Esophagus (tissue), 2 donors: Measurements from ENCODE around the gene TTC12. TPM values are rescaled to one million over a fixed set of nuclear protein-coding genes. Genes with fewer than 3 reads are reported as not detected.

Experiments used
- H3K27ac ChIP-seq, 2 donors: one replicate each; pipeline ENCODE4 v1.5.1; 2013; ENCODE audit warnings: low read depth in 2 of 2, mild to moderate bottlenecking in 2 of 2, inconsistent platforms in 1 of 2, low read length in 1 of 2, moderate library complexity in 1 of 2
- H3K27me3 ChIP-seq, 2 donors: one replicate each; pipeline ENCODE4 v1.6.1; 2013; ENCODE audit warnings: low read length in 2 of 2, control low read depth in 1 of 2, mild to moderate bottlenecking in 1 of 2; ENCODE audit not compliant: insufficient read depth in 2 of 2, control insufficient read depth in 1 of 2
- H3K36me3 ChIP-seq, 2 donors: one replicate each; pipeline ENCODE4 v1.6.1; 2013; ENCODE audit warnings: low read length in 1 of 2; ENCODE audit not compliant: control insufficient read depth in 2 of 2, insufficient read depth in 2 of 2
- H3K4me1 ChIP-seq, 2 donors: one replicate each; pipeline ENCODE4 v1.6.1; 2013; ENCODE audit warnings: low read length in 1 of 2; ENCODE audit not compliant: control insufficient read depth in 2 of 2, insufficient read depth in 2 of 2
- H3K4me3 ChIP-seq, 2 donors: one replicate each; pipeline ENCODE4 v1.5.1; 2013; ENCODE audit warnings: low read length in 2 of 2, mild to moderate bottlenecking in 2 of 2, low read depth in 1 of 2, moderate library complexity in 1 of 2
- H3K9me3 ChIP-seq, 2 donors: one replicate each; pipeline ENCODE4 v1.6.1; 2013; ENCODE audit warnings: mild to moderate bottlenecking in 2 of 2, low read depth in 1 of 2, low read length in 1 of 2, moderate library complexity in 1 of 2; ENCODE audit not compliant: control insufficient read depth in 2 of 2, insufficient read depth in 1 of 2
- WGBS, 2 donors: extraction: QIAGEN DNeasy Blood & Tissue Kit; methylation state at CpG; one replicate each; pipeline ENCODE4 v1.1.7; 2013; 5-methylcytosine and 5-hydroxymethylcytosine counted together
- polyA plus RNA-seq, 2 donors: library from polyadenylated mRNA; stranded (reverse); fragments of 200-250 nt; gene quantifications; one replicate each; pipeline ENCODE4 v1.2.3, GENCODE V29; 2013
- donor health status: healthy with polysubstance abuse.
- donor health status: Bipolar disorder and iron deficiency.

Gene TTC12
- polyA plus RNA-seq, 2 donors, result 3.8 to 4.9 TPM

GRCh38 chr11:113272927-113273615 is 41.3 kb upstream of the TTC12 start:
- 87 to 91% methylated on average over 34 of the region's 34 CpGs for WGBS, 2 donors
- Histone ChIP-seq H3K36me3 (no peaks in the 10 kb centered on the region), H3K27me3 (no peaks in the 10 kb centered on the region), H3K4me3 (no peak overlapping the region), H3K27ac (no peak overlapping the region), H3K9me3 (no peaks in the 10 kb centered on the region), H3K4me1 (no peaks in the 10 kb centered on the region)

GRCh38 chr11:113273720-113274119 is 40.7 kb upstream of the TTC12 start:
- Histone ChIP-seq H3K9me3 (no peaks in the 10 kb centered on the region), H3K4me3 (no peak overlapping the region), H3K36me3 (no peaks in the 10 kb centered on the region), H3K4me1 (no peaks in the 10 kb centered on the region), H3K27ac (no peak overlapping the region), H3K27me3 (no peaks in the 10 kb centered on the region)
- WGBS, 2 donors, result 91 to 93% methylated on average over 10 of the region's 10 CpGs

DNA sequence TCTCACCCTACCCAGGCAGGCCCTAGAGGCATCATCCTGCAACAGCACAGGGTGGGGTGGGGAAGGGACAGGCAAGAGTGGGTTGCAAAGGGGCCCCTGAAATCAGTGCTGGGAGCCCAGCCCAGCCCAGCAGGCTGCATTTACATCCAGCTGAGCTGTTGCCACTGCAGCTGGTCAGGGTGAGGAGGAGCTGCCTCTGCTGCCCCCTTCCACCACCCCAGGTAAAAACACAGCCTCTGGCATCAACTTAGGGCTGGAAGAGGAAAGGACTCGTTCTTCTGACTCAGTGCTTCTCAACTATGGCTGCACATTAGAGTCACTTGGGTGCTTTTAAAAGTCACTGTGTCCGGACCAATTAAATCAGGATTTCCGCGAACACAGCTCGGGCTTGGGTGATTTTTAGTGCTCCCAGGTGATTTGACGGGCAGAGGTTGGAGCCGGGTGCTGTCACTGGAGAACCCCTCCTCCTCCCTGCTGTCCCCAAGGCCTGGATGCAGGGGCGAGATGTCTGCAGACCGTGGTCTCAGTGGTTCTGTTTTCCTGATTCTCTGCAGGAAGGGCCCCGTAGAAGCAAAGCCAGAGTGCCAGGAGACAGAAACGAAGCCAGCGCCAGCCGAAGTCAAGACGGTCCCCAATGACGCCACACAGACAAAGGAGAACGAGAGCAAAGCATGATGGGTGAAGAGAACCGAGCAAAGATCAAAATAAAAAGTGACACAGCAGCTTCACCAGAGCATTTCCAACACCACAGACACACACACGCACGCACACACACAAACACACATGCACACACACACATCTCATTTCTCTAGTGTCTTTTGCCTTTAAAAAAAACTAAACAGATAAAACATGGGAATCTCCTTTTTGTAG is 39.4 kb upstream of the TTC12 start:
- Histone ChIP-seq H3K27me3 (no peaks in the 10 kb centered on the region), H3K27ac (no peak overlapping the region), H3K36me3 (no peaks in the 10 kb centered on the region), H3K4me1 (no peaks in the 10 kb centered on the region), H3K9me3 (no peaks in the 10 kb centered on the region), H3K4me3 (no peak overlapping the region)
- WGBS, 2 donors, result 87 to 89% methylated on average over 19 of the region's 19 CpGs

- Histone ChIP-seq H3K4me3 (no peak overlapping the region), H3K27ac (no peak overlapping the region), H3K27me3 (no peaks in the 10 kb centered on the region), H3K4me1 (no peaks in the 10 kb centered on the region), H3K36me3 (no peaks in the 10 kb centered on the region), H3K9me3 (no peaks in the 10 kb centered on the region)
- WGBS, 2 donors, result 73 to 76% methylated on average over 7 of the region's 7 CpGs
Measured at GRCh38 chr11:113275602-113276001, 38.8 kb upstream of the TTC12 start.

DNA sequence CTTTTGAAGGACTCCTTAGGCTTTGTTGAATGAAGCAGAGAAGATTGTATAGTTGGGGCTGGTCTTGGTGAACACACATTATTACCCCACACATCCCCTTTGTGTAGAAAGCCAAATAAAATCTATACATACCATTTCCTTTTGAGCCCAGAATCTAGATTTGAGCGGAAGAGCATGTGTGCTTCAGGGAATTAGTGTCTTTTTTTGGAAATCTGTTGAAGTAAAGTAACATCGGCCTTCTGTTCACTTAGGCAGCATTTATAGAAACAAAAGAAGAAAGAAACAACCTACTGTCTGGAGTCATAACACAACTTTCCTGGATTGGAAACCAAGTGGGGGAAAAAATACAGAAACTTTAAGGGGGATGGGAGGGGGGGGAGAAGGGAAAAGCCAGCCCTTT is 37.9 kb upstream of the TTC12 start:
- Histone ChIP-seq H3K27me3 (no peaks in the 10 kb centered on the region), H3K9me3 (no peaks in the 10 kb centered on the region), H3K27ac (no peak overlapping the region), H3K36me3 (no peaks in the 10 kb centered on the region), H3K4me1 (no peaks in the 10 kb centered on the region), H3K4me3 (no peak overlapping the region)
- 84 to 90% methylated on average over 2 of the region's 2 CpGs for WGBS, 2 donors

DNA sequence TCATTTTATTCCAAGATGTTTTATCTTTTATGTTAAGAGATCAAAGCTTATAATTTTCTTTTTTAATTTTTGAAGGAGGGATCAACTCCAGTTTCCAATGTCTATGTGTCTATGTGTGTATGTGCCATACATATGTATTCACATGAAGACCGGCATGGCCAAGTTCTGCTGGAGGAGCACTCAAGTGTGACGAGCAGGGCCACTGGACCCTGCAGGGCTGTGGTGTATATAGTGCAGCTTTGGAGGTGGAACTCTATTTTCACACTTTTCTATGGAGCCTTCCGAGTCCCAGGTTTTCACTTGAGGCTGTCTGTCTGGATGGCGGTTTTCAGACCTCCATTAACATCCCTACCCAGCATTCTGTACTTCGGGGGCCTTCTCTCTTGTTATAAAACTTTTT is 36.5 kb upstream of the TTC12 start:
- H3K4me1 ChIP-seq, result no peaks in the 10 kb centered on the region
- H3K36me3 ChIP-seq, result no peaks in the 10 kb centered on the region
- H3K27me3 ChIP-seq, result no peaks in the 10 kb centered on the region
- H3K9me3 ChIP-seq, result no peaks in the 10 kb centered on the region
- 93 to 94% methylated on average over 5 of the region's 5 CpGs for WGBS, 2 donors
- H3K4me3 ChIP-seq, result no peak overlapping the region
- no peak overlapping the region for H3K27ac ChIP-seq

GRCh38 chr11:113278481-113278880 is 35.9 kb upstream of the TTC12 start:
- H3K36me3 ChIP-seq, result no peaks in the 10 kb centered on the region
- H3K9me3 ChIP-seq, result no peaks in the 10 kb centered on the region
- H3K27ac ChIP-seq, result no peak overlapping the region
- WGBS, 2 donors, result 86 to 93% methylated on average over 9 of the region's 9 CpGs
- H3K4me1 ChIP-seq, result no peaks in the 10 kb centered on the region
- no peak overlapping the region for H3K4me3 ChIP-seq
- H3K27me3 ChIP-seq, result no peaks in the 10 kb centered on the region

GRCh38 chr11:113278925-113279324 is 35.5 kb upstream of the TTC12 start:
- no peaks in the 10 kb centered on the region for H3K27me3 ChIP-seq
- no peaks in the 10 kb centered on the region for H3K9me3 ChIP-seq
- 79 to 85% methylated on average over 4 of the region's 4 CpGs for WGBS, 2 donors

GRCh38 chr11:113279591-113279990 is 34.8 kb upstream of the TTC12 start:
- Histone ChIP-seq H3K4me1 (no peaks in the 10 kb centered on the region), H3K4me3 (no peak overlapping the region), H3K27me3 (no peaks in the 10 kb centered on the region), H3K27ac (no peak overlapping the region), H3K36me3 (no peaks in the 10 kb centered on the region), H3K9me3 (no peaks in the 10 kb centered on the region)
- WGBS, 2 donors, result 79% methylated on average over 3 of the region's 3 CpGs

More at GRCh38 chr11:113278925-113279324, 35.5 kb upstream of the TTC12 start:
- Histone ChIP-seq H3K4me3 (no peak overlapping the region), H3K4me1 (no peaks in the 10 kb centered on the region), H3K36me3 (no peaks in the 10 kb centered on the region), H3K27ac (no peak overlapping the region)
